GM19099 (cell line): ENCODE data around the gene CYSLTR1.

Experiments
- POLR2A ChIP-seq: IDR thresholded peaks from 3 replicates; pipeline ENCODE4 v1.6.1; 2011; ENCODE audit warnings: low read depth; ENCODE audit not compliant: insufficient read length; ENCODE audit errors: extremely low read depth

Gene CYSLTR1

DNA sequence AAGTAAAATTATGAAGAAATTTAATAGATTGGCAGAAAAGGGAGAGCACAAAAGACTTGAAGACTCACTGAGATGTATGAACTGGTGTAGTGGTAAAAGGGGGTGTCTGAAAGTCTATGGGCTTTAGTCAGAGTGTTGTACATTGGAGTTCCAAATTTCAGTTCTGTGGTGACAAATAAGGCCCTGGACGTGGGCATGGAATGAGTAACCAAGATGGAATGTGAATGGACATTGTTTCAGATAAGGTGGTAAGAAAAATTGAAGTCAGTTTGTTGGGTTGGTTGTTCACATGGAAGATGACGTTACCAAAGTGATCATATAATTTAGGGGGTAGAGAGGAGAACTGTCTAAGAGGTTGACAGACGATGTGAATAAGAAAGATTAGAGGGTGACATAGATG is 13.9 kb downstream of the CYSLTR1 start:
- no peak for TF ChIP-seq POLR2A

DNA sequence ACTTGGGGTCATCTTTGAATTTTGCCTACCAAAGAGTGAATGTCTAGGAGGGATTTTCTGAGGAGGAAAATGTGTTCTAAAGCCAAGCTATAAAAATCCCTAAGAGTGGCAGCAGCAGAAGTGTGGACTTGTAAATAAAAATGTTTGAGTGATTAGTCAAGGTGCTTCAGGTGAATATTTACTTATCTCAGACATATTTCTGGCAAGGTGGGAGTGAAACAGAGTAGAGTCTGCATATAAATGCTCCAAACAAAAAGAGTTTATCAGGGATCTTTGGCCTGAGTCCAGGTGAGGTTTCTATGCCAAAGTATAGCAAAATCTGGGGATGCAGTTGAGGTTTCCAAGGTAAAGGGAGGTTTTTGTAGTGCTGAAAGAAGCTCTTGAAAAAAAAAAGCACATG is 19.7 kb downstream of the CYSLTR1 start:
- no peak for TF ChIP-seq POLR2A

DNA sequence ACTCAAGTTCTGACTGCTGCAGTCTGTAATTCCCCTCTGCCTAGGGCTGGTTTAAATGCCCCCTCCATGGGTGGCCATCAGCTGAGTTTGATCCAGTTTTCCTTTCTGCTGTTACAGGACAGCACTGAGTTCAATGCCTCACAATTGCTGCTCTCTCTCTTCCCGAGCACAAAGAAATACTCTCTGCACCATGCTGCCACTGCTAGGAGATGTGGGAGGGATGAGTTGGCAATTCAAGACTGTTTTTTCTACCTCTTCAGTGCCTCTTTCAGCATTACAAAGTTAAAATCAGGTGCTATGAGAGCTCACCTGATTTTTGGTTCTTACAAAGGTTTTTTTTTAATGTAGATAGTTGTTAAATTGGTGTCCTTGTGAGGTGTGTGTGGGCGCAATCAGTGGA is 24.3 kb downstream of the CYSLTR1 start:
- no peak for TF ChIP-seq POLR2A

DNA sequence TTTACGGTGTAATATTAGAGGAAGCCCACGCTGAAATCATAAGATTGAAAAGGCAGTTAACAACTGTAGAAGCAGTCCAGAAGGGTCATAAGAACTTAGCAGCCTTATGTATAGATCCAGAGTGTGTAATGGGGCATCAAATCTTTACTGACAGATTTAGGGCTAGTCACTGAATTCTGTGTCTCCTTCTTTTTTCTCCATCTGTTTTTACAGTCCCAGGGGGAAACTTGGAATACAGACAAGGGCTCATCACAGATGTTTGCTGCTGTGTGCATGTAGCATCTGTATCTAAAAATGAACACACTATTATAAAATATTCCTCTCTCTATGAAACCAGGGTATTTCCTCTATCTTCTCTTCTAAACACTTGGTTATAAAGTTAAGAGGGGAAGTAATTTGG is 43.9 kb downstream of the CYSLTR1 start:
- TF ChIP-seq POLR2A: no peak

DNA sequence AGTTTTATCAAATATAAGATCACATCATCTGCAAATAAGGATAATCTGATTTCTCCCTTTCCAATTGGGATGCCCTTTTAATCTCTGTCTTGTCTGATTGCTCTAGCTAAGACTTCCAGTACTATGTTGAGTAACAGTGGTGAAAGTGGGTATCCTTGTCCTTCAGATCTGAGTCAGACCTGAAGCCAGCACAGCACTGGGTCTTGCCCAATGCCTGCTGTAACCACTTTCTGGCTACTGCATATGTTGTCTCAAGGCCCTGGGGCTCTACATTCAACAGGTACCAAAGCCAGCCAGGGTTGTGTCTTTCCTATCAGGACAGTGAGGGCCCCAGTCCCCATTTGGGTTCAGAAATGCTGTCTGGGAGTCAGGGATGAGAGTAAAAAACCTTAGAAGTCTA is 90.3 kb downstream of the CYSLTR1 start:
- TF ChIP-seq POLR2A: no peak
